HL-60 (cell line): Measurements from ENCODE around the gene NUCKS1.

Source experiments
- DNase-seq, 2 experiments: peaks; one replicate each; pipeline ENCODE4 v3.0.0-alpha.2; 2010 to 2020; ENCODE audit warnings: low read depth in 1 of 2, low spot score in 1 of 2
- H3K27ac ChIP-seq: fragments of 250-450 bp; sonication (Bioruptor Pico); replicated peaks from 2 replicates; pipeline ENCODE4 v1.5.1; 2020; ENCODE audit warnings: mild to moderate bottlenecking, moderate library complexity
- H3K27me3 ChIP-seq: fragments of 250-450 bp; sonication (Bioruptor Pico); 2 replicates; pipeline ENCODE4 v1.5.1; 2021; ENCODE audit warnings: mild to moderate bottlenecking, moderate library complexity; ENCODE audit not compliant: insufficient read depth, poor library complexity, severe bottlenecking
- H3K4me3 ChIP-seq: replicated peaks from 2 replicates; pipeline ENCODE4 v1.5.1; 2011; ENCODE audit warnings: mild to moderate bottlenecking, control low read depth, low read length; ENCODE audit not compliant: insufficient read depth
- CTCF ChIP-seq: IDR thresholded peaks from one replicate; pipeline ENCODE4 v1.5.1; 2011; ENCODE audit warnings: low read length, control low read depth, inconsistent platforms; ENCODE audit not compliant: insufficient read depth
- GABPA ChIP-seq: IDR thresholded peaks from 2 replicates; pipeline ENCODE4 v1.6.1; 2012; ENCODE audit warnings: low read depth
- POLR2AphosphoS5 ChIP-seq: IDR thresholded peaks from 2 replicates; pipeline ENCODE4 v1.6.1; 2012; ENCODE audit warnings: low read depth
- REST ChIP-seq: IDR thresholded peaks from 2 replicates; pipeline ENCODE4 v1.6.1; 2012; ENCODE audit warnings: low read depth; ENCODE audit not compliant: insufficient replicate concordance
- SPI1 ChIP-seq: IDR thresholded peaks from 2 replicates; pipeline ENCODE4 v1.6.1; 2012; ENCODE audit warnings: low read depth, mild to moderate bottlenecking, borderline replicate concordance

NUCKS1 gene

GRCh38 chr1:205769641-205770365, 19.8 kb upstream of the NUCKS1 start:
- H3K27me3 ChIP-seq = no peaks in the 10 kb centered on the region
- no peak overlapping the region for H3K4me3 ChIP-seq
- TF ChIP-seq SPI1 (no peak), CTCF (no peak), REST (no peak), GABPA (no peak), POLR2AphosphoS5 (no peak)
- no peak overlapping the region for H3K27ac ChIP-seq
- DNase-seq = no peak

- no peak overlapping the region for H3K27ac ChIP-seq
- no peaks in the 10 kb centered on the region for H3K27me3 ChIP-seq
- no peak overlapping the region for H3K4me3 ChIP-seq
- DNase-seq = no peak
- TF ChIP-seq GABPA (no peak), CTCF (no peak), POLR2AphosphoS5 (no peak), SPI1 (no peak)
Measured at GRCh38 chr1:205767248-205767647, 17.3 kb upstream of the NUCKS1 start.

GRCh38 chr1:205766570-205766969, 16.6 kb upstream of the NUCKS1 start:
- no peak for DNase-seq
- TF ChIP-seq POLR2AphosphoS5 (no peak), REST (no peak), CTCF (no peak), SPI1 (no peak), GABPA (no peak)
- no peak overlapping the region for H3K4me3 ChIP-seq
- no peak overlapping the region for H3K27ac ChIP-seq
- H3K27me3 ChIP-seq = no peaks in the 10 kb centered on the region

GRCh38 chr1:205766038-205766437, 16.1 kb upstream of the NUCKS1 start:
- H3K27me3 ChIP-seq = no peaks in the 10 kb centered on the region
- no peak overlapping the region for H3K4me3 ChIP-seq
- no peak for DNase-seq
- no peak overlapping the region for H3K27ac ChIP-seq
- TF ChIP-seq SPI1 = no peak
